A549 (cell line): ENCODE results near the gene TMEM248.

ENCODE experiments used
- CBX8 ChIP-seq: fragments of 200-600 bp; sonication (generic); IDR thresholded peaks from 2 replicates; pipeline ENCODE4 v1.6.1; 2016
- MAFK ChIP-seq: fragments of 450-650 bp; IDR thresholded peaks from 2 replicates; pipeline ENCODE4 v1.6.1; 2014; ENCODE audit not compliant: partially characterized antibody
- POLR2A ChIP-seq: IDR thresholded peaks from 2 replicates; pipeline ENCODE4 v1.6.1; 2012; ENCODE audit warnings: mild to moderate bottlenecking, low read length
- RCOR1 ChIP-seq: fragments of 150-350 bp; IDR thresholded peaks from 2 replicates; pipeline ENCODE4 v1.6.1; 2014; ENCODE audit warnings: antibody characterized with exemption, low read length, low read depth
- USF2 ChIP-seq: fragments of 450-650 bp; IDR thresholded peaks from 2 replicates; pipeline ENCODE4 v1.6.1; 2014; ENCODE audit warnings: antibody characterized with exemption
- TF ChIP-seq, protein P1 (sequence below): fragments of >200 bp; sonication (Bioruptor Twin); formaldehyde crosslinking; IDR thresholded peaks from 3 replicates; pipeline ENCODE4 v1.5.1; 2016

GRCh38 chr7:66948480-66949109, 27.6 kb downstream of the TMEM248 start:
- TF ChIP-seq USF2 (no peak), POLR2A (no peak), CBX8 (no peak), RCOR1 (no peak), MAFK (no peak)
- TF ChIP-seq, protein P1, sequence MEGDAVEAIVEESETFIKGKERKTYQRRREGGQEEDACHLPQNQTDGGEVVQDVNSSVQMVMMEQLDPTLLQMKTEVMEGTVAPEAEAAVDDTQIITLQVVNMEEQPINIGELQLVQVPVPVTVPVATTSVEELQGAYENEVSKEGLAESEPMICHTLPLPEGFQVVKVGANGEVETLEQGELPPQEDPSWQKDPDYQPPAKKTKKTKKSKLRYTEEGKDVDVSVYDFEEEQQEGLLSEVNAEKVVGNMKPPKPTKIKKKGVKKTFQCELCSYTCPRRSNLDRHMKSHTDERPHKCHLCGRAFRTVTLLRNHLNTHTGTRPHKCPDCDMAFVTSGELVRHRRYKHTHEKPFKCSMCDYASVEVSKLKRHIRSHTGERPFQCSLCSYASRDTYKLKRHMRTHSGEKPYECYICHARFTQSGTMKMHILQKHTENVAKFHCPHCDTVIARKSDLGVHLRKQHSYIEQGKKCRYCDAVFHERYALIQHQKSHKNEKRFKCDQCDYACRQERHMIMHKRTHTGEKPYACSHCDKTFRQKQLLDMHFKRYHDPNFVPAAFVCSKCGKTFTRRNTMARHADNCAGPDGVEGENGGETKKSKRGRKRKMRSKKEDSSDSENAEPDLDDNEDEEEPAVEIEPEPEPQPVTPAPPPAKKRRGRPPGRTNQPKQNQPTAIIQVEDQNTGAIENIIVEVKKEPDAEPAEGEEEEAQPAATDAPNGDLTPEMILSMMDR, result no peak
